SU-DHL-6 (cell line): ENCODE results near the gene HECTD4.

Source experiments
- EZH2phosphoT487 ChIP-seq: fragments of 200-600 bp; sonication (generic), shearing (Covaris generic); conservative IDR thresholded peaks from 2 replicates; pipeline ENCODE4 v1.6.1; 2018; ENCODE audit warnings: mild to moderate bottlenecking, antibody characterized with exemption, low read length, moderate library complexity, mixed read lengths
- TF ChIP-seq, protein P1 (sequence below): fragments of 200-600 bp; sonication (generic); IDR thresholded peaks from one replicate; pipeline ENCODE4 v1.5.1; 2017; ENCODE audit warnings: antibody characterized with exemption, mild to moderate bottlenecking, low read length, moderate library complexity; ENCODE audit not compliant: insufficient read depth, poor library complexity, severe bottlenecking

DNA sequence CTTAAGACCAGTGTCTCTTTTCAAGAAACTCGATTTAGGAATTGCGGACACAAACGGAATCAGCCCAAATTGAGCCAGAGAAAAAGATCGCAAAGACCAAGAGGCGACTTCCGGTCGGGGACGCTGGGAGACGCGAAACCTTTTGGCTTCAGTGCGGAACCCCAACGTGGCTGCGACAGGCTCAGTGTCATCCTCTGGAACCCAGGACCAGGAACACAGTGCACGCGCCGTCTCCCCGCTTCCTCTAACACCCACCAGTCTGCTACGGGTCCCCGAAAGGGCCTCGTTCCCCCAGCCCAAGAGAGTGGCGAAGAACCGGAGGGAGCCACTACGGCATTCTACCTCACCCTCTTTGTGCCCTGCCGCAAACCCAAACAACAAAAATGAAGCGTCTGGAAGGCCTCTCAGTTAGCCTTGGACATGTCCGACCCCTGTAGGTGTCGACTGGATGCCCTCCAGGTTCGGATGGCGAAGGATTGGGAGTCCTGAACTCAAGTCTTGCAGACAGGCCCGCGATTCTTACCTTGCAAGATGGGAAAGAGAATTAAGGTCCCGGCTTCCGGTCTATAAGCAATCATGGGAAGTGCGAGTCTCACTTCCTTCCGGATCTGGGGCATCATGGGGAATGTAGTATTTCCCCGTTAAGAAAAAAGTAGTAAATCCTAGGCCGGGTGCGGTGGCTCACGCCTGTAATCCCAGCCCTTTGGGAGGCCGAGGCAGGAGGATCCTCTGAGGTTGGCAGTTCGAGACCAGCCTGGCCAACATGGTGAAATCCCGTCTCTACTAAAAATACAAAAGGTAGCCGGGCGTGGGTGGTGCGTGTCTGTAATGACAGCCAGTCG, 27.1 kb upstream of the HECTD4 start, which contains the start of gene RPL6:
- TF ChIP-seq, protein P1, sequence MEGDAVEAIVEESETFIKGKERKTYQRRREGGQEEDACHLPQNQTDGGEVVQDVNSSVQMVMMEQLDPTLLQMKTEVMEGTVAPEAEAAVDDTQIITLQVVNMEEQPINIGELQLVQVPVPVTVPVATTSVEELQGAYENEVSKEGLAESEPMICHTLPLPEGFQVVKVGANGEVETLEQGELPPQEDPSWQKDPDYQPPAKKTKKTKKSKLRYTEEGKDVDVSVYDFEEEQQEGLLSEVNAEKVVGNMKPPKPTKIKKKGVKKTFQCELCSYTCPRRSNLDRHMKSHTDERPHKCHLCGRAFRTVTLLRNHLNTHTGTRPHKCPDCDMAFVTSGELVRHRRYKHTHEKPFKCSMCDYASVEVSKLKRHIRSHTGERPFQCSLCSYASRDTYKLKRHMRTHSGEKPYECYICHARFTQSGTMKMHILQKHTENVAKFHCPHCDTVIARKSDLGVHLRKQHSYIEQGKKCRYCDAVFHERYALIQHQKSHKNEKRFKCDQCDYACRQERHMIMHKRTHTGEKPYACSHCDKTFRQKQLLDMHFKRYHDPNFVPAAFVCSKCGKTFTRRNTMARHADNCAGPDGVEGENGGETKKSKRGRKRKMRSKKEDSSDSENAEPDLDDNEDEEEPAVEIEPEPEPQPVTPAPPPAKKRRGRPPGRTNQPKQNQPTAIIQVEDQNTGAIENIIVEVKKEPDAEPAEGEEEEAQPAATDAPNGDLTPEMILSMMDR, result no peak
- no peak for TF ChIP-seq EZH2phosphoT487
